CD14-positive monocyte (primary cell): ENCODE results near the gene PIGX. TPM values are rescaled to one million over a fixed set of nuclear protein-coding genes. Genes with fewer than 3 reads are reported as not detected.

ENCODE experiments used
- DNase-seq, 3 donors: peaks; one replicate each; pipeline ENCODE4 v3.0.0-alpha.2; 2011 to 2022
- H2AFZ ChIP-seq: 2 replicates; pipeline ENCODE4 v1.6.0; 2012; ENCODE audit warnings: mild to moderate bottlenecking, low read depth, low read length, inconsistent platforms; ENCODE audit not compliant: insufficient read depth, poor library complexity, severe bottlenecking
- H3K27ac ChIP-seq, 2 donors: 1 replicate in 1 of 2; 2 replicates in 1 of 2; pipeline ENCODE4 v1.5.1; 2012 to 2013; ENCODE audit warnings: low read length in 2 of 2, control low read depth in 1 of 2, inconsistent platforms in 1 of 2, low read depth in 1 of 2, mild to moderate bottlenecking in 1 of 2
- H3K27me3 ChIP-seq, 2 donors: one replicate each; pipeline versions ENCODE4 v1.6.0 to v1.6.1; 2011 to 2013; ENCODE audit warnings: low read length in 2 of 2; ENCODE audit not compliant: control insufficient read depth in 2 of 2, insufficient read depth in 2 of 2
- H3K36me3 ChIP-seq, 2 donors: replicated peaks in 1 of 2; 1 replicate in 1 of 2; 2 replicates in 1 of 2; pipeline versions ENCODE4 v1.5.1 to v1.6.1; 2012 to 2013; ENCODE audit warnings: low read length in 2 of 2, control low read depth in 1 of 2, inconsistent platforms in 1 of 2, mild to moderate bottlenecking in 1 of 2; ENCODE audit not compliant: insufficient read depth in 2 of 2, control insufficient read depth in 1 of 2
- H3K4me1 ChIP-seq, 2 donors: 1 replicate in 1 of 2; 2 replicates in 1 of 2; pipeline versions ENCODE4 v1.5.1 to v1.6.1; 2012 to 2013; ENCODE audit warnings: low read length in 2 of 2, control low read depth in 1 of 2, inconsistent platforms in 1 of 2, mild to moderate bottlenecking in 1 of 2, moderate library complexity in 1 of 2; ENCODE audit not compliant: insufficient read depth in 2 of 2, control insufficient read depth in 1 of 2
- H3K4me2 ChIP-seq: replicated peaks from 2 replicates; pipeline ENCODE3; 2012; ENCODE audit warnings: low read length, moderate library complexity, mild to moderate bottlenecking; ENCODE audit not compliant: poor library complexity, severe bottlenecking; ENCODE audit errors: extremely low read depth
- H3K4me3 ChIP-seq, 3 experiments: fragments of 200-600 bp in 1 of 3; sonication (generic) in 1 of 3; replicated peaks in 1 of 3; 1 replicate in 2 of 3; 2 replicates in 1 of 3; pipeline ENCODE4 v1.5.1; 2011 to 2013; ENCODE audit warnings: low read length in 3 of 3, mild to moderate bottlenecking in 3 of 3, control low read depth in 2 of 3, low read depth in 2 of 3, inconsistent platforms in 1 of 3, moderate library complexity in 1 of 3
- H3K79me2 ChIP-seq: 2 replicates; pipeline ENCODE4 v1.6.0; 2012; ENCODE audit warnings: mild to moderate bottlenecking, control low read depth, inconsistent platforms, low read length, moderate library complexity; ENCODE audit not compliant: insufficient read depth
- H3K9ac ChIP-seq: 2 replicates; pipeline ENCODE4 v1.6.0; 2017; ENCODE audit warnings: low read length, mild to moderate bottlenecking; ENCODE audit not compliant: insufficient read depth, poor library complexity, severe bottlenecking
- H3K9me3 ChIP-seq, 2 donors: replicated peaks in 1 of 2; 1 replicate in 1 of 2; 2 replicates in 1 of 2; pipeline versions ENCODE4 v1.5.1 to v1.6.1; 2012 to 2013; ENCODE audit warnings: low read length in 2 of 2, control low read depth in 1 of 2; ENCODE audit not compliant: control insufficient read depth in 1 of 2, insufficient read depth in 1 of 2
- H4K20me1 ChIP-seq: 2 replicates; pipeline ENCODE4 v1.6.0; 2012; ENCODE audit warnings: mild to moderate bottlenecking, low read length, control low read depth, moderate library complexity; ENCODE audit not compliant: insufficient read depth
- H3K27ac Mint-ChIP-seq, 7 donors: one replicate each; pipeline ENCODE4 v1.8.0; 2020; ENCODE audit warnings: mild to moderate bottlenecking in 7 of 7, mixed read lengths in 7 of 7, moderate library complexity in 6 of 7, inconsistent platforms in 2 of 7
- H3K27me3 Mint-ChIP-seq, 3 donors: one replicate each; pipeline ENCODE4 v1.8.0; 2021 to 2022; ENCODE audit warnings: low read depth in 3 of 3, mild to moderate bottlenecking in 3 of 3, mixed read lengths in 3 of 3, moderate library complexity in 3 of 3, inconsistent platforms in 1 of 3
- H3K36me3 Mint-ChIP-seq, 2 donors: one replicate each; pipeline ENCODE4 v1.8.0; 2020; ENCODE audit warnings: mixed read lengths in 2 of 2, inconsistent platforms in 1 of 2, mild to moderate bottlenecking in 1 of 2
- H3K4me1 Mint-ChIP-seq: one replicate; pipeline ENCODE4 v1.8.0; 2020; ENCODE audit warnings: mild to moderate bottlenecking, mixed read lengths
- H3K4me3 Mint-ChIP-seq, 2 donors: one replicate each; pipeline ENCODE4 v1.8.0; 2020; ENCODE audit warnings: mild to moderate bottlenecking in 2 of 2, mixed read lengths in 2 of 2, moderate library complexity in 1 of 2
- H3K9me3 Mint-ChIP-seq, 7 donors: one replicate each; pipeline ENCODE4 v1.8.0; 2020 to 2022; ENCODE audit warnings: mixed read lengths in 7 of 7, mild to moderate bottlenecking in 6 of 7, moderate library complexity in 6 of 7, inconsistent platforms in 2 of 7
- CTCF ChIP-seq: fragments of 200-600 bp; IDR thresholded peaks from one replicate; pipeline ENCODE4 v1.8.0; 2022; ENCODE audit warnings: antibody characterized with exemption, mild to moderate bottlenecking
- WGBS: methylation state at CpG from one replicate; pipeline ENCODE4 v1.1.5; 2013; ENCODE audit warnings: missing lambda C conversion rate; ENCODE audit not compliant: insufficient coverage; 5-methylcytosine and 5-hydroxymethylcytosine counted together
- intact Hi-C, 2 donors: fragments of 100-400 bp; cut with micrococcal nuclease; formaldehyde crosslinking; loops; one replicate each; pipeline versions ENCODE4 v1.15.0 to v1.15.1; 2023
- polyA plus RNA-seq, 3 donors: library from polyadenylated mRNA; depleted of rRNA in 1 of 3; unstranded in 2 of 3; stranded (reverse) in 1 of 3; fragments of 300-500 nt in 2 of 3; fragments of >200 nt in 1 of 3; fragmentation: Illumina TruSeq in 2 of 3; gene quantifications; 1 replicate in 2 of 3; 2 replicates in 1 of 3; pipeline ENCODE4 v1.2.3, GENCODE V29; 2012 to 2021

PIGX gene
- polyA plus RNA-seq, 3 donors, result 11.8 to 44.9 (median 29.8) TPM

- no peak for TF ChIP-seq CTCF
- Histone ChIP-seq H3K27ac (peak overlapping the region in 1 of 2 donors; percentile 70), H3K4me1 (peaks cover 10 to 15% of the 10 kb centered on the region in 2 donors), H2AFZ (no peak overlapping the region), H3K9ac (no peak overlapping the region), H3K27me3 (no peaks in the 10 kb centered on the region), H3K79me2 (peaks cover 100% of the 10 kb centered on the region), H3K36me3 (peaks cover 2 to 68% of the 10 kb centered on the region in 2 donors), H3K9me3 (no peaks in the 10 kb centered on the region), H3K4me3 (no peak overlapping the region), H4K20me1 (peaks cover 98% of the 10 kb centered on the region), H3K4me2 (peak overlapping the region; percentile 2)
- peak overlapping the region; percentile 18 to 57 (median 47) for H3K27ac Mint-ChIP-seq
- H3K9me3 Mint-ChIP-seq, result peaks cover 0 to 2% (median 0%) of the 10 kb centered on the region in 7 donors
- H3K4me3 Mint-ChIP-seq, result peak overlapping the region in 1 of 2 donors; percentile 7
- intact Hi-C loops, result no loop called here
- peak; percentile 36 to 43 (median 42) for DNase-seq
- peaks cover 20 to 58% of the 10 kb centered on the region in 2 donors for H3K36me3 Mint-ChIP-seq
- H3K27me3 Mint-ChIP-seq, result no peaks in the 10 kb centered on the region
- peaks cover 28% of the 10 kb centered on the region for H3K4me1 Mint-ChIP-seq
- no CpG with 5 or more reads among the region's 8 CpGs for WGBS
Observed at GRCh38 chr3:196749125-196749524, 36.9 kb downstream of the PIGX start.

- Histone ChIP-seq H4K20me1 (peaks cover 98% of the 10 kb centered on the region), H3K36me3 (peaks cover 16 to 89% of the 10 kb centered on the region in 2 donors), H3K9me3 (peaks cover 14 to 17% of the 10 kb centered on the region in 2 donors), H3K4me2 (no peak overlapping the region), H3K27me3 (no peaks in the 10 kb centered on the region), H3K79me2 (peaks cover 100% of the 10 kb centered on the region), H3K4me1 (peaks cover 10 to 15% of the 10 kb centered on the region in 2 donors), H3K27ac (peak overlapping the region in 1 of 2 donors; percentile 30), H3K4me3 (no peak overlapping the region), H3K9ac (no peak overlapping the region), H2AFZ (no peak overlapping the region)
- no peaks in the 10 kb centered on the region for H3K27me3 Mint-ChIP-seq
- WGBS, result 83% methylated on average over 3 of the region's 8 CpGs
- intact Hi-C loops, result no loop called here
- H3K4me3 Mint-ChIP-seq, result no peak overlapping the region
- peak overlapping the region in 2 of 7 donors; percentile 7 to 40 for H3K27ac Mint-ChIP-seq
- TF ChIP-seq CTCF, result no peak
- H3K36me3 Mint-ChIP-seq, result peaks cover 32 to 70% of the 10 kb centered on the region in 2 donors
- H3K4me1 Mint-ChIP-seq, result peaks cover 41% of the 10 kb centered on the region
- no peak for DNase-seq
- H3K9me3 Mint-ChIP-seq, result peaks cover 5 to 31% (median 10%) of the 10 kb centered on the region in 7 donors
Observed at GRCh38 chr3:196753201-196753600, 41.0 kb downstream of the PIGX start.
